Lower lobe of right lung (tissue), 1 donor: ENCODE measurements around the gene ZBTB2. TPM values are rescaled to one million over a fixed set of nuclear protein-coding genes. Genes with fewer than 3 reads are reported as not detected.

Experiments
- total RNA-seq: library from RNA; stranded (reverse); fragmentation: NEBNext Ultra II Directional; extraction: Animal tissue kit (Norgen Biotek cat#: 25700); gene quantifications from one replicate; pipeline ENCODE4 v1.2.1, GENCODE V29; 2021
- donor health status: DM: no; HTN: yes; CAD: no; lungs with severe emphysema.

The ZBTB2 gene
- total RNA-seq, 1 donor from 2014 or later = 10.3 TPM

Other genes with a start within 250 kb of the ZBTB2 start
- gene AKAP12, start 151.6 kb downstream of the ZBTB2 start, total RNA-seq = 38.8 TPM
- 19.5 TPM for gene RMND1, start 60.6 kb upstream of the ZBTB2 start, total RNA-seq
- gene CCDC170, start 102.5 kb upstream of the ZBTB2 start, total RNA-seq = 5.4 TPM